ENCODE measurements around the gene EPB41L4A.
"Not testable (repeated sequence)": the region's sequence is repeated elsewhere in the genome, so short reads cannot be mapped to it uniquely, and the experiment has no call there.

DNA sequence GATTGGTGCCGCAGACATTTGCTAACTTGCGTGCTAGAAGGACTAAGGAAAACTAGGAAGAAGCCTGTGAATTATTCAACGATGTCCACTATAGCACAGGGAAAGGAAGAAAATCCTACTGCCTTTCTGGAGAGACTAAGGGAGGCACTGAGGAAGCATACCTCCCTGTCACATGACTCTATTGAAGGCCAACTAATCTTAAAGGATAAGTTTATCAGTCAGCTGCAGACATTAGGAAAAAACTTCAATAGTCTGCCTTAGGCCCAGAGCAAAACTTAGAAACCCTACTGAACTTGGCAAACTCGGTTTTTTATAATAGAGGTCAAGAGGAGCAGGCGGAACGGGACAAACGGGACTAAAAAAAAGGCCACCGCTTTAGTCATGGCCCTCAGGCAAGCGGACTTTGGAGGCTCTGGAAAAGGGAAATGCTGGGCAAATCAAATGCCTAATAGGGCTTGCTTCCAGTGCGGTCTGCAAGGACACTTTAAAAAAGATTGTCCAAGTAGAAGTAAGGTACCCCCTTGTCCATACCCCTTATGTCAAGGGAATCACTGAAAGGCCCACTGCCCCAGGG is 28.2 kb upstream of the EPB41L4A start:
- TF ChIP-seq, protein P1, sequence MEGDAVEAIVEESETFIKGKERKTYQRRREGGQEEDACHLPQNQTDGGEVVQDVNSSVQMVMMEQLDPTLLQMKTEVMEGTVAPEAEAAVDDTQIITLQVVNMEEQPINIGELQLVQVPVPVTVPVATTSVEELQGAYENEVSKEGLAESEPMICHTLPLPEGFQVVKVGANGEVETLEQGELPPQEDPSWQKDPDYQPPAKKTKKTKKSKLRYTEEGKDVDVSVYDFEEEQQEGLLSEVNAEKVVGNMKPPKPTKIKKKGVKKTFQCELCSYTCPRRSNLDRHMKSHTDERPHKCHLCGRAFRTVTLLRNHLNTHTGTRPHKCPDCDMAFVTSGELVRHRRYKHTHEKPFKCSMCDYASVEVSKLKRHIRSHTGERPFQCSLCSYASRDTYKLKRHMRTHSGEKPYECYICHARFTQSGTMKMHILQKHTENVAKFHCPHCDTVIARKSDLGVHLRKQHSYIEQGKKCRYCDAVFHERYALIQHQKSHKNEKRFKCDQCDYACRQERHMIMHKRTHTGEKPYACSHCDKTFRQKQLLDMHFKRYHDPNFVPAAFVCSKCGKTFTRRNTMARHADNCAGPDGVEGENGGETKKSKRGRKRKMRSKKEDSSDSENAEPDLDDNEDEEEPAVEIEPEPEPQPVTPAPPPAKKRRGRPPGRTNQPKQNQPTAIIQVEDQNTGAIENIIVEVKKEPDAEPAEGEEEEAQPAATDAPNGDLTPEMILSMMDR (IDR thresholded peaks at IDR 0.05; ENCODE audit: insufficient read depth, low read length), result not testable (repeated sequence)
- TF ChIP-seq POLR2AphosphoS5 (IDR thresholded peaks at IDR 0.05; ENCODE audit: low read depth), result not testable (repeated sequence)
- TF ChIP-seq, protein P2, sequence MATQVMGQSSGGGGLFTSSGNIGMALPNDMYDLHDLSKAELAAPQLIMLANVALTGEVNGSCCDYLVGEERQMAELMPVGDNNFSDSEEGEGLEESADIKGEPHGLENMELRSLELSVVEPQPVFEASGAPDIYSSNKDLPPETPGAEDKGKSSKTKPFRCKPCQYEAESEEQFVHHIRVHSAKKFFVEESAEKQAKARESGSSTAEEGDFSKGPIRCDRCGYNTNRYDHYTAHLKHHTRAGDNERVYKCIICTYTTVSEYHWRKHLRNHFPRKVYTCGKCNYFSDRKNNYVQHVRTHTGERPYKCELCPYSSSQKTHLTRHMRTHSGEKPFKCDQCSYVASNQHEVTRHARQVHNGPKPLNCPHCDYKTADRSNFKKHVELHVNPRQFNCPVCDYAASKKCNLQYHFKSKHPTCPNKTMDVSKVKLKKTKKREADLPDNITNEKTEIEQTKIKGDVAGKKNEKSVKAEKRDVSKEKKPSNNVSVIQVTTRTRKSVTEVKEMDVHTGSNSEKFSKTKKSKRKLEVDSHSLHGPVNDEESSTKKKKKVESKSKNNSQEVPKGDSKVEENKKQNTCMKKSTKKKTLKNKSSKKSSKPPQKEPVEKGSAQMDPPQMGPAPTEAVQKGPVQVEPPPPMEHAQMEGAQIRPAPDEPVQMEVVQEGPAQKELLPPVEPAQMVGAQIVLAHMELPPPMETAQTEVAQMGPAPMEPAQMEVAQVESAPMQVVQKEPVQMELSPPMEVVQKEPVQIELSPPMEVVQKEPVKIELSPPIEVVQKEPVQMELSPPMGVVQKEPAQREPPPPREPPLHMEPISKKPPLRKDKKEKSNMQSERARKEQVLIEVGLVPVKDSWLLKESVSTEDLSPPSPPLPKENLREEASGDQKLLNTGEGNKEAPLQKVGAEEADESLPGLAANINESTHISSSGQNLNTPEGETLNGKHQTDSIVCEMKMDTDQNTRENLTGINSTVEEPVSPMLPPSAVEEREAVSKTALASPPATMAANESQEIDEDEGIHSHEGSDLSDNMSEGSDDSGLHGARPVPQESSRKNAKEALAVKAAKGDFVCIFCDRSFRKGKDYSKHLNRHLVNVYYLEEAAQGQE (IDR thresholded peaks at IDR 0.05; ENCODE audit: insufficient replicate concordance, low read depth), result not testable (repeated sequence)

Data from HL-60 (cell line).